ENCODE data around the gene TMEM132D.

The TMEM132D gene

GRCh38 chr12:129873111-129873832 is 30.6 kb downstream of the TMEM132D start:
- no peak for DNase-seq

GRCh38 chr12:129871991-129872972 is 31.5 kb downstream of the TMEM132D start:
- DNase-seq: no peak

- no peak for DNase-seq
These were observed 33.0 kb downstream of the TMEM132D start for GRCh38 chr12:129870796-129871195.

GRCh38 chr12:129870136-129870535 is 33.7 kb downstream of the TMEM132D start:
- no peak for DNase-seq

GRCh38 chr12:129868575-129868974 is 35.2 kb downstream of the TMEM132D start:
- no peak for DNase-seq

GRCh38 chr12:129863938-129864337 is 39.9 kb downstream of the TMEM132D start:
- no peak for DNase-seq

- DNase-seq: no peak
These were observed 41.2 kb downstream of the TMEM132D start for GRCh38 chr12:129862561-129863175.

- no peak for DNase-seq
These were observed 41.9 kb downstream of the TMEM132D start for GRCh38 chr12:129861951-129862350.

- no peak for DNase-seq
These were observed 49.2 kb downstream of the TMEM132D start for GRCh38 chr12:129854591-129854990.

- no peak for DNase-seq
These were observed 52.5 kb downstream of the TMEM132D start for GRCh38 chr12:129851296-129851695.

- DNase-seq: no peak
These were observed 54.9 kb downstream of the TMEM132D start for GRCh38 chr12:129848876-129849275.

- no peak for DNase-seq
These were observed 56.8 kb downstream of the TMEM132D start for GRCh38 chr12:129847063-129847462.

- DNase-seq: no peak
These were observed 59.1 kb downstream of the TMEM132D start for GRCh38 chr12:129844662-129845220.

GRCh38 chr12:129841251-129841650 is 62.6 kb downstream of the TMEM132D start:
- no peak for DNase-seq

GRCh38 chr12:129840145-129840884 is 63.5 kb downstream of the TMEM132D start:
- no peak for DNase-seq

- no peak for DNase-seq
These were observed 64.1 kb downstream of the TMEM132D start for GRCh38 chr12:129839679-129840078.

GRCh38 chr12:129831294-129831693 is 72.5 kb downstream of the TMEM132D start:
- no peak for DNase-seq

GRCh38 chr12:129830796-129831195 is 73.0 kb downstream of the TMEM132D start:
- no peak for DNase-seq

- DNase-seq: no peak
These were observed 75.9 kb downstream of the TMEM132D start for GRCh38 chr12:129827866-129828384.

- no peak for DNase-seq
These were observed 76.5 kb downstream of the TMEM132D start for GRCh38 chr12:129827102-129827865.

- no peak for DNase-seq
These were observed 77.6 kb downstream of the TMEM132D start for GRCh38 chr12:129826273-129826672.

All from stimulated activated CD4-positive, alpha-beta T cell treated with anti-CD3 and anti-CD28 coated beads, Interleukin-2, amount 100 ng/mL, for 48 hours (primary cell).